ENCODE results near the gene DENND5B. TPM values are rescaled to one million over a fixed set of nuclear protein-coding genes. Genes with fewer than 3 reads are reported as not detected.
"Not testable (repeated sequence)": the region's sequence is repeated elsewhere in the genome, so short reads cannot be mapped to it uniquely, and the experiment has no call there.

DENND5B gene
- total RNA-seq, 2 donors from 2014 or later, result 6.9 to 32.3 TPM

- WGBS, result 42% methylated on average over 3 of the region's 3 CpGs
- TF ChIP-seq POLR2AphosphoS5 (IDR thresholded peaks at IDR 0.05) (no peak), POLR2A (IDR thresholded peaks at IDR 0.05) (no peak), CTCF (IDR thresholded peaks at IDR 0.05) (no peak)
These were observed 112.0 kb downstream of the DENND5B start for GRCh38 chr12:31478898-31479297.

GRCh38 chr12:31478425-31478824 is 112.5 kb downstream of the DENND5B start:
- DNase-seq (ENCODE audit: low spot score), result no peak
- Histone ChIP-seq H3K36me3 (no peaks in the 10 kb centered on the region), H3K4me1 (replicated peaks) (no peaks in the 10 kb centered on the region), H3K27ac (no peak overlapping the region), H3K4me3 (no peak overlapping the region), H3K9me3 (no peaks in the 10 kb centered on the region), H3K27me3 (replicated peaks; ENCODE audit: insufficient read depth) (no peaks in the 10 kb centered on the region)
- TF ChIP-seq POLR2A (IDR thresholded peaks at IDR 0.05) (no peak), CTCF (IDR thresholded peaks at IDR 0.05) (no peak), POLR2AphosphoS5 (IDR thresholded peaks at IDR 0.05) (no peak)
- WGBS, result 95% methylated on average over 5 of the region's 5 CpGs
- intact Hi-C loops (cut with DNase I), result no loop called here

More at GRCh38 chr12:31478898-31479297, 112.0 kb downstream of the DENND5B start:
- Histone ChIP-seq H3K27me3 (replicated peaks; ENCODE audit: insufficient read depth) (no peaks in the 10 kb centered on the region), H3K27ac (no peak overlapping the region), H3K36me3 (no peaks in the 10 kb centered on the region), H3K9me3 (no peaks in the 10 kb centered on the region), H3K4me3 (no peak overlapping the region), H3K4me1 (replicated peaks) (no peaks in the 10 kb centered on the region)
- intact Hi-C loops (cut with DNase I), result no loop called here
- no peak for DNase-seq (ENCODE audit: low spot score)

GRCh38 chr12:31477687-31478086 is 113.2 kb downstream of the DENND5B start:
- no peaks in the 10 kb centered on the region for H3K27me3 ChIP-seq (replicated peaks; ENCODE audit: insufficient read depth)
- no peaks in the 10 kb centered on the region for H3K36me3 ChIP-seq
- no peaks in the 10 kb centered on the region for H3K9me3 ChIP-seq
- H3K4me3 ChIP-seq, result no peak overlapping the region
- H3K4me1 ChIP-seq (replicated peaks), result no peaks in the 10 kb centered on the region
- intact Hi-C loops (cut with DNase I), result no loop called here
- no peak overlapping the region for H3K27ac ChIP-seq
- no peak for DNase-seq (ENCODE audit: low spot score)
- TF ChIP-seq POLR2AphosphoS5 (IDR thresholded peaks at IDR 0.05), result no peak
- TF ChIP-seq POLR2A (IDR thresholded peaks at IDR 0.05), result no peak
- no peak for TF ChIP-seq CTCF (IDR thresholded peaks at IDR 0.05)

- Histone ChIP-seq H3K27me3 (replicated peaks; ENCODE audit: insufficient read depth) (no peaks in the 10 kb centered on the region), H3K4me3 (no peak overlapping the region), H3K9me3 (no peaks in the 10 kb centered on the region), H3K4me1 (replicated peaks) (no peaks in the 10 kb centered on the region), H3K27ac (no peak overlapping the region), H3K36me3 (no peaks in the 10 kb centered on the region)
- intact Hi-C loops (cut with DNase I), result no loop called here
- TF ChIP-seq CTCF (IDR thresholded peaks at IDR 0.05) (no peak), POLR2A (IDR thresholded peaks at IDR 0.05) (no peak), POLR2AphosphoS5 (IDR thresholded peaks at IDR 0.05) (no peak)
- WGBS, result 93% methylated on average over 4 of the region's 4 CpGs
- no peak for DNase-seq (ENCODE audit: low spot score)
These were observed 114.5 kb downstream of the DENND5B start for GRCh38 chr12:31476437-31476836.

- H3K36me3 ChIP-seq; DNase-seq (ENCODE audit: low spot score); H3K27ac ChIP-seq; H3K4me3 ChIP-seq; H3K27me3 ChIP-seq (replicated peaks; ENCODE audit: insufficient read depth); intact Hi-C loops (cut with DNase I); H3K9me3 ChIP-seq; H3K4me1 ChIP-seq (replicated peaks): not testable (repeated sequence)
- WGBS, result 88% methylated on average over 7 of the region's 7 CpGs
These were observed 115.3 kb downstream of the DENND5B start for GRCh38 chr12:31475610-31476009.
